Lung (tissue), 12 donors: ENCODE measurements around the gene BCL2. TPM values are rescaled to one million over a fixed set of nuclear protein-coding genes. Genes with fewer than 3 reads are reported as not detected.

Experiments used
- ATAC-seq: fragments of 200-7000 bp; cut with Tn5 transposase; one replicate; pipeline ENCODE4 v1.9.1; 2020; ENCODE audit warnings: moderate number of reproducible peaks; ENCODE audit not compliant: insufficient read depth, low FRiP score
- DNase-seq, 3 donors: peaks; one replicate each; pipeline ENCODE4 v3.0.0-alpha.2; 2013 to 2017
- H3K27ac ChIP-seq, 2 donors: one replicate each; pipeline ENCODE4 v1.5.1; 2013; ENCODE audit warnings: mild to moderate bottlenecking in 2 of 2, moderate library complexity in 2 of 2, control low read depth in 1 of 2, inconsistent platforms in 1 of 2, low read depth in 1 of 2, low read length in 1 of 2
- H3K27me3 ChIP-seq, 3 donors: one replicate each; pipeline ENCODE4 v1.5.1; 2013; ENCODE audit warnings: low read length in 2 of 3; ENCODE audit not compliant: control insufficient read depth in 3 of 3, insufficient read depth in 3 of 3
- H3K36me3 ChIP-seq, 4 donors: one replicate each; pipeline ENCODE4 v1.5.1; 2013; ENCODE audit warnings: low read length in 4 of 4, mild to moderate bottlenecking in 1 of 4, moderate library complexity in 1 of 4; ENCODE audit not compliant: control insufficient read depth in 4 of 4, insufficient read depth in 4 of 4
- H3K4me1 ChIP-seq, 5 donors: one replicate each; pipeline ENCODE4 v1.5.1; 2013; ENCODE audit warnings: low read length in 5 of 5, mild to moderate bottlenecking in 2 of 5, moderate library complexity in 1 of 5; ENCODE audit not compliant: control insufficient read depth in 5 of 5, insufficient read depth in 5 of 5
- H3K4me3 ChIP-seq: one replicate; pipeline ENCODE4 v1.5.1; 2013; ENCODE audit warnings: mild to moderate bottlenecking, control low read depth, moderate library complexity
- H3K9ac ChIP-seq, 2 donors: one replicate each; pipeline ENCODE4 v1.5.1; 2013; ENCODE audit warnings: low read length in 2 of 2, control low read depth in 1 of 2; ENCODE audit not compliant: insufficient read depth in 1 of 2
- H3K9me3 ChIP-seq, 4 donors: one replicate each; pipeline ENCODE4 v1.5.1; 2013; ENCODE audit warnings: low read length in 3 of 4, mild to moderate bottlenecking in 1 of 4, moderate library complexity in 1 of 4; ENCODE audit not compliant: control insufficient read depth in 4 of 4, insufficient read depth in 3 of 4
- WGBS, 2 donors: extraction: QIAGEN DNeasy Blood & Tissue Kit; methylation state at CpG; one replicate each; pipeline ENCODE4 v1.1.7; 2013; 5-methylcytosine and 5-hydroxymethylcytosine counted together
- polyA plus RNA-seq, 2 donors: library from polyadenylated mRNA; stranded (reverse); fragments of 200-250 nt; gene quantifications; one replicate each; pipeline ENCODE4 v1.2.1, GENCODE V29; 2013
- total RNA-seq, 2 donors: library from RNA; depleted of rRNA in 1 of 2; stranded (reverse); fragments of >200 nt in 1 of 2; gene quantifications; one replicate each; pipeline ENCODE4 v1.2.1, GENCODE V29; 2014 to 2021
- TF ChIP-seq, protein P1 (sequence below): IDR thresholded peaks from 2 replicates; pipeline ENCODE4 v1.5.1; 2012; ENCODE audit warnings: mild to moderate bottlenecking; ENCODE audit errors: control extremely low read depth, extremely low read depth
- donor health status: control.
- donor health status: control.
- donor health status: Bipolar disorder and iron deficiency.
- donor health status: healthy.
- donor health status: DM: yes; HTN: yes; CAD: no.

BCL2 gene
- total and polyA plus RNA-seq, 4 donors, result 1.5 to 30.9 (median 5.3) TPM

- ATAC-seq, result no peak
- WGBS, 2 donors, result 82 to 89% methylated on average over 13 of the region's 13 CpGs
- H3K27me3 ChIP-seq, result no peaks in the 10 kb centered on the region
- no peak overlapping the region for H3K27ac ChIP-seq
- H3K4me1 ChIP-seq, result peaks cover 0 to 22% (median 1%) of the 10 kb centered on the region in 5 donors
- no peaks in the 10 kb centered on the region for H3K9me3 ChIP-seq
- H3K36me3 ChIP-seq, result no peaks in the 10 kb centered on the region
- no peak overlapping the region for H3K9ac ChIP-seq
- TF ChIP-seq, protein P1, sequence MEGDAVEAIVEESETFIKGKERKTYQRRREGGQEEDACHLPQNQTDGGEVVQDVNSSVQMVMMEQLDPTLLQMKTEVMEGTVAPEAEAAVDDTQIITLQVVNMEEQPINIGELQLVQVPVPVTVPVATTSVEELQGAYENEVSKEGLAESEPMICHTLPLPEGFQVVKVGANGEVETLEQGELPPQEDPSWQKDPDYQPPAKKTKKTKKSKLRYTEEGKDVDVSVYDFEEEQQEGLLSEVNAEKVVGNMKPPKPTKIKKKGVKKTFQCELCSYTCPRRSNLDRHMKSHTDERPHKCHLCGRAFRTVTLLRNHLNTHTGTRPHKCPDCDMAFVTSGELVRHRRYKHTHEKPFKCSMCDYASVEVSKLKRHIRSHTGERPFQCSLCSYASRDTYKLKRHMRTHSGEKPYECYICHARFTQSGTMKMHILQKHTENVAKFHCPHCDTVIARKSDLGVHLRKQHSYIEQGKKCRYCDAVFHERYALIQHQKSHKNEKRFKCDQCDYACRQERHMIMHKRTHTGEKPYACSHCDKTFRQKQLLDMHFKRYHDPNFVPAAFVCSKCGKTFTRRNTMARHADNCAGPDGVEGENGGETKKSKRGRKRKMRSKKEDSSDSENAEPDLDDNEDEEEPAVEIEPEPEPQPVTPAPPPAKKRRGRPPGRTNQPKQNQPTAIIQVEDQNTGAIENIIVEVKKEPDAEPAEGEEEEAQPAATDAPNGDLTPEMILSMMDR, result no peak
- DNase-seq, result peak in 2 of 3 donors; percentile 29 to 33
- no peak overlapping the region for H3K4me3 ChIP-seq
Measured at GRCh38 chr18:63273222-63273927, 46.2 kb downstream of the BCL2 start.

DNA sequence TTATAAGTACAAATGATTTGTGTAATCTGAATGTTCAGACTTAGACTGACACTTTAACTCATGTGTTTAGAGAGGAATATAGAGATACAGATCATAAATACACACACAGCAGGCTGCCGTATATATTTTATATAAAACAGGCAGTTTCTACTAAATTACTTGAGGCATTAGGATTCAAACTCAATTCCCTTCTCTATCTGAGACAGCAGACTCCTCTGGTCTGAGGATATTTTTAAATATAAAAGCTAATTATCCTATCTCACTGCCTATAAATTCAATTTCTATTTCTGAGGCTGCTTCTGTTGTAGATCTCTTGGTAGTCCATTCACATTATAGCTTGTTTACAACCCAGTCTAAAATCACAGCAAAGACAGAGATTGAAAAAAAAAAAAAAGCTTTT is 46.9 kb downstream of the BCL2 start:
- Histone ChIP-seq H3K27me3 (no peaks in the 10 kb centered on the region), H3K27ac (no peak overlapping the region), H3K9ac (peak overlapping the region in 1 of 2 donors; percentile 77), H3K36me3 (no peaks in the 10 kb centered on the region), H3K4me1 (peaks cover 0 to 22% (median 0%) of the 10 kb centered on the region in 5 donors), H3K4me3 (no peak overlapping the region), H3K9me3 (no peaks in the 10 kb centered on the region)
- WGBS, 2 donors, result 85 to 94% methylated on average over 1 of the region's 1 CpG
- DNase-seq (peak in 2 of 3 donors; percentile 24 to 29), ATAC-seq (no peak)
- TF ChIP-seq, protein P1, result no peak

- ATAC-seq (no peak), DNase-seq (peak; percentile 54 to 88 (median 73))
- WGBS, 2 donors, result 39 to 65% methylated on average over 3 of the region's 3 CpGs
- H3K27me3 ChIP-seq, result no peaks in the 10 kb centered on the region
- peak overlapping the region in 1 of 2 donors; percentile 30 for H3K9ac ChIP-seq
- H3K4me1 ChIP-seq, result peaks cover 0 to 22% (median 3%) of the 10 kb centered on the region in 5 donors
- H3K4me3 ChIP-seq, result no peak overlapping the region
- H3K36me3 ChIP-seq, result no peaks in the 10 kb centered on the region
- TF ChIP-seq, protein P1, result no peak
- H3K27ac ChIP-seq, result peak overlapping the region in 1 of 2 donors; percentile 3
- no peaks in the 10 kb centered on the region for H3K9me3 ChIP-seq
Measured at GRCh38 chr18:63271881-63272299, 47.7 kb downstream of the BCL2 start.
